WTC11 (cell line): ENCODE results near the gene SLC41A3.

Source experiments
- CTCF ChIP-seq: fragments of 200-600 bp; IDR thresholded peaks from 2 replicates; pipeline ENCODE4 v1.8.0; 2022; ENCODE audit warnings: antibody characterized with exemption
- E2F1 ChIP-seq: sonication (generic); formaldehyde crosslinking; IDR thresholded peaks from 2 replicates; pipeline ENCODE4 v1.8.0; 2022; ENCODE audit warnings: mild to moderate bottlenecking, missing genetic modification reagents
- FOXJ3 ChIP-seq: sonication (generic); formaldehyde crosslinking; IDR thresholded peaks from 2 replicates; pipeline ENCODE4 v1.9.0; 2021; ENCODE audit warnings: missing genetic modification reagents, mild to moderate bottlenecking, borderline replicate concordance
- JUN ChIP-seq: sonication (generic); formaldehyde crosslinking; IDR thresholded peaks from 2 replicates; pipeline ENCODE4 v1.8.0; 2023; ENCODE audit warnings: mild to moderate bottlenecking, missing genetic modification reagents
- TCF7 ChIP-seq: sonication (generic); formaldehyde crosslinking; IDR thresholded peaks from 2 replicates; pipeline ENCODE4 v1.8.0; 2022; ENCODE audit warnings: mild to moderate bottlenecking, low read depth, missing genetic modification reagents, moderate library complexity

GRCh38 chr3:126118591-126118990, 34.7 kb upstream of the SLC41A3 start:
- TF ChIP-seq FOXJ3 (CRISPR knock-in tag) (no peak), CTCF (no peak), E2F1 (CRISPR knock-in tag) (no peak), TCF7 (CRISPR knock-in tag) (no peak), JUN (CRISPR knock-in tag) (no peak)
